ENCODE measurements around the gene TRAPPC2L. TPM values are rescaled to one million over a fixed set of nuclear protein-coding genes. Genes with fewer than 3 reads are reported as not detected.

TRAPPC2L gene, protein sequence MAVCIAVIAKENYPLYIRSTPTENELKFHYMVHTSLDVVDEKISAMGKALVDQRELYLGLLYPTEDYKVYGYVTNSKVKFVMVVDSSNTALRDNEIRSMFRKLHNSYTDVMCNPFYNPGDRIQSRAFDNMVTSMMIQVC
- 49.8 and 62.8 TPM in 2 replicates for total RNA-seq

DNA sequence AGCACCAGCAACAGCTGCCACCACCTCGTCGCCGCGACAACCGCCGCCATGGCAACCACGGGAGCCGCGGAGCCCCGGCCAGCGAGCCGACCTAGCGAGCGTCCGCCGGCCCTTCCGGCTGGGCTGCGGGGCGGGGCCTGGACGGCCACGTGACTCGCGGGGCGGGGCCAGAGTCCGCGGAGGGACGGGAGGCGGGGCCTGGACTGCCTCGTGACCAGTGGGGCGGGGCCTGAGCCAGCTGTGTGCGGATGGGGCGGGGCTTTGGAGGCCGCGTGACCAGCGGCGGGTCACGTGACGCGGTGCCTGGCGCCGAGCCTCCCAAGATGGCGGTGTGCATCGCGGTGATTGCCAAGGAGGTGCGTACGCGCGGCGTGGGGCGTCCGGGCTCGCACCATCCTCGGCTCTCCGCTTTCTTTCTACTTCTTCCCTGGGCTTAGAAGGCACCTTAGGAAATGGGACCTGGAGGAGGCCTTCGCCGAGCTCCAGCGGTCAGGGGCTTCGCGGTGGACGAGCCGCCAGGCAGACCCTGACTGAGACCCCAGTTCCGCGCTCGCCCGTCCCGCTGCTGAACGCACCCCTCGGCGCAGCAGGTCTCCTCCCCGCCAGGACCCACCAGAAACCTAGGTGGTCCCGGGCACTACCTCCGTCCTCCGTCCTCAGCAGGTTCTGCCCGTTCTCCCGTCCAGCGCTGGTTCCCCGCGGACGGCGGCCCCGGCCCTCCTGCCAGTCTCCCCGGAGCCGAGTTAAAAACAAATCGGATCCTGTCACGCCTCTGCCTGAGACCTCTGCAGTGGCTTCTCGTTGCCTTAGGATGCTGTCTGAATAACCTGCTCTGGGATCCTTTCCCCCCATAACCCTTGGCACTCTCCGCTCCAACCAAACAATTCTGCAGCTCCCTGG, at the start of gene TRAPPC2L, which contains the start of gene GALNS:
TRAPPC2L (plus strand) TSS at position 300 of the 900 bp plus-strand sequence; CDS start at position 324, 24 bp downstream.
GALNS (minus strand) TSS at position 120 of the 900 bp plus-strand sequence; CDS start at position 50, 70 bp downstream.

DNA sequence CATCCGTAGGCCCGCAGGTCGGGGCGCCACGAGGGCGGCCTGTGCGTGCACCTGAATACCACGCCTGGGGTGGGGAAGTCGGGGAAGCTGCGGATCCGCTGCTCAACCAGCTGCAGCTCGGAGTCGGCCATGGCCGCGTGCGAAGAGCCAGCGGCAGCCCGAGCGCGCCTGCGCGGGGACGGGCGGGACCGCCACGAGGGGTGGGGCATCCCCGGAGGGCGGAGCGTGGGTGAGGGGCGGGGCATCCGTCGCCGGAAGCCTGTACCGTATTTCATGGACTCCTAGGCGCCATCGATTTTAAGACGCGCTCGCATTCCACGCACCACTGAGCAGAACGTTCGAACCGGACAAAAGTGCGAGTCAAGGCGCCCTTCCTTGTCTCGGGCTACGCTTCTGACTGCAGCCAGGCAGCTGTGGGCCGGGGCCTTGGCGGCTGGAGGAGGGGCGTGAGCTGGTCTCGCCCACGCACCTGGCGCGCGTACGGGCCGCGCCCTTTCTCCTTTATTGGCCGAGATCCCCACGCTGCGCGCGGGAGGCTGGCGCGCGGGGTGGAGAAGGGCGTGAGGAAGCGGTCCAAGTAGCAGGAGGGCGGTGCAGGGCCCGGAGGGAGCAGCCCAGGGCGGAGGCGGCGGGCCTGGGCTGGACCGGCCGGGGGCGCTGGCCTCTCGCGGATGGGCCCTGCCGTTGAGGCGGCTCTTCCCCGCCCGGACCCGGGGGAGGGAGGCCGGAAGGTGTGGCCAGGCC, 45.0 kb upstream of the TRAPPC2L start, which contains the start of gene APRT:
APRT (minus strand) TSS at position 160 of the 744 bp plus-strand sequence; CDS start at position 131, 29 bp downstream.

DNA sequence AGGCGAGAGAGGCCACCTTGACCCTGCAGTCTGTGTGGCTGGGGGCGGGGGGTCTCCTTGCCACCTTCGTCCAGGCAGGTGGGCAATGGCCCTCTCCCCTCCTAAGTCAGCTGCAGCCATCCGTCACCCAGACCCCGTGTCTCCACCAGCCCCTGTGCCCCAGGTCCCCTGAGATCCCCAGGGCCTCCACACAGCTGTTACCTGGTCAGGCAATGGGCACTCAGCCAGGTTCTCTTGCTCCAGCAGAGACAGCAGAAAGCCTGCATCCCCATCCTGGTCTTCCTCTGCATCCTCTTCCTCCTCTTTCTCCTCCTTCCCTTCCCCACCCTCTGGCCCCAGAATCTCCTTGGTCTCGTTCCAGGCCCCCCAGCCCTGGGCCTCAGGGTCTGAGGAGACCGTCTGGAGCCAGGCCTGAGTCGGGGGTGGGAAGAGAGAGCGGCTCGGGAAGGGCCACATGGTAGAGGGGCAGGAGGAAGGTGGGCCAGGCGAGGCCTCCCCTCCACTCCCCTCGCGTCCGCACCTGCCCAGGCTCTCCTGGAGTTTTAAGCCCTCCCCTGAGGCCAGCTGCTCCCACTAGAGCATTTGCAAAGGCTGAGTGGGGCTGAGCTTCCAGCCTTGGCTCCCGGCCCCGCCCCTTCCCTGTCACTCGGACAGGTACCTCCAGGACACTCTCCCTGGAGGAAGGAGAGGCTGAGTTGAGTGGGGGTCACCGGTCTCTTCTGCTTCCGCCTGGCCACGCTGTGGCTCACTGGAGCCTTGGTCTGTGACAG, 9.4 kb downstream of the TRAPPC2L start, which contains the start of gene PABPN1L:
PABPN1L (minus strand) TSS at position 510 of the 770 bp plus-strand sequence; CDS start at position 456, 54 bp downstream.

Other genes starting within 250 kb of the TRAPPC2L start
- gene IL17C, start 218.6 kb upstream of the TRAPPC2L start, total RNA-seq = not detected in 2 replicates
- 206 and 327 TPM in 2 replicates for gene CYBA, start 206.1 kb upstream of the TRAPPC2L start, total RNA-seq
- 68.3 and 118 TPM in 2 replicates for gene MVD, start 194.0 kb upstream of the TRAPPC2L start, total RNA-seq
- gene SNAI3, start 170.6 kb upstream of the TRAPPC2L start, total RNA-seq = 0.33 TPM in 1 of 2 replicates, not detected in the other
- gene RNF166, start 150.7 kb upstream of the TRAPPC2L start, total RNA-seq = 7.3 and 18.4 TPM in 2 replicates
- 11.5 and 16.7 TPM in 2 replicates for gene CTU2, start 150.6 kb upstream of the TRAPPC2L start, total RNA-seq
- 215 and 304 TPM in 2 replicates for gene PIEZO1, start 71.9 kb upstream of the TRAPPC2L start, total RNA-seq
- gene CDT1, start 53.3 kb upstream of the TRAPPC2L start, total RNA-seq = 3.3 and 10.9 TPM in 2 replicates
- 90.6 and 121 TPM in 2 replicates for gene APRT, start 45.2 kb upstream of the TRAPPC2L start, total RNA-seq
- 34.9 and 57.7 TPM in 2 replicates for gene GALNS, start 180 bp upstream of the TRAPPC2L start, total RNA-seq
- gene PABPN1L, start 9.5 kb downstream of the TRAPPC2L start, total RNA-seq = not detected in 2 replicates
- 0.17 TPM in 1 of 2 replicates, not detected in the other for gene CBFA2T3, start 120.1 kb downstream of the TRAPPC2L start, total RNA-seq
- 31.7 and 33.7 TPM in 2 replicates for gene ACSF3, start 236.7 kb downstream of the TRAPPC2L start, total RNA-seq

Measured in smooth muscle cell of trachea (primary cell).